Effector memory CD8-positive, alpha-beta T cell (primary cell): ENCODE data around the gene RAB20.

Experiments used
- ATAC-seq: fragments of 150-1000 bp; cut with Tn5 transposase; replicated peaks from 2 replicates; pipeline ENCODE4 v1.10.0; 2021; ENCODE audit warnings: mild to moderate bottlenecking, moderate library complexity
- DNase-seq, 3 experiments: peaks; one replicate each; pipeline ENCODE4 v3.0.0; 2021
- H3K27ac Mint-ChIP-seq, 2 donors: one replicate each; pipeline ENCODE4 v1.8.0; 2022; ENCODE audit warnings: mild to moderate bottlenecking in 2 of 2, mixed read lengths in 2 of 2, moderate library complexity in 2 of 2
- H3K27me3 Mint-ChIP-seq, 2 donors: one replicate each; pipeline ENCODE4 v1.8.0; 2022; ENCODE audit warnings: mixed read lengths in 2 of 2
- H3K36me3 Mint-ChIP-seq: one replicate; pipeline ENCODE4 v1.8.0; 2022; ENCODE audit warnings: mild to moderate bottlenecking, moderate library complexity, mixed read lengths; ENCODE audit not compliant: insufficient read depth
- H3K4me1 Mint-ChIP-seq, 2 donors: one replicate each; pipeline ENCODE4 v1.8.0; 2022; ENCODE audit warnings: low read depth in 2 of 2, mixed read lengths in 2 of 2
- H3K4me3 Mint-ChIP-seq, 2 donors: one replicate each; pipeline ENCODE4 v1.8.0; 2022; ENCODE audit warnings: mild to moderate bottlenecking in 2 of 2, mixed read lengths in 2 of 2, moderate library complexity in 2 of 2
- H3K9me3 Mint-ChIP-seq, 2 donors: one replicate each; pipeline ENCODE4 v1.8.0; 2022; ENCODE audit warnings: mixed read lengths in 2 of 2

Gene RAB20

DNA sequence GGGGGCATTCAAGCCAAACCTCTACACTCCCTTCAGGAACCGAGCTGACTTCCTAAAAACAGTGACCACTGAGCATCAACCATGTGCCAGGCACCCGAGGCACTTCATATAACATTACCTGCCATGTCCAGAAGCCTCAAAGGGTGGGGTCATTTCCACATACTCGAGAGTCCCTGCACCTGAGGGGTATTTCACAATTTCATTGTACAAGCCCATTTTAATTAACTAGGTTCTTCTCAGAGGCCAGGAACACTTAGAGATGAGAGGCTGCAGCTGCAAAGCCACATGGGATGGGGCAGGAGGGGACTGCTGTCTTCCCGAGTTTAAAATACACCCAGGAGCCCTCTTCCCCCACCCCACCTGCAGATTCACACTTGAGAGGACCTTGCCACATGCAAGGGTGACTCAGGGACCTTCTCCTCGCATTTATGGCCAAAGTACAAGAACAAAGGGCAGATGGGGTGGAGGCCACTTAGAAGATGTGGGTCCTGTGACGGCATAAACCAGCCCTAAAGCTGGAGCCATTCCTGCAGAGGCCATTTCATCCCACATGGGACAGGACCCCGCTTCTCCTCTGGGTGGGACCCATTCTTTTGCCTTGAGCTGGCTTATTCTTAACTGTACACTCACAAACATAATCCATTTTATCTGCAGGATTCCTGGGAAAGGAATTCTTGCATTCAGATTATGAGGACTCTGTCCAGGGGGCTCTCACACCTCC lies 43.9 kb downstream of the RAB20 start:
- Mint-ChIP-seq H3K27ac (no peak overlapping the region), H3K9me3 (no peaks in the 10 kb centered on the region), H3K4me1 (no peaks in the 10 kb centered on the region), H3K36me3 (no peaks in the 10 kb centered on the region), H3K27me3 (peaks cover 1 to 27% of the 10 kb centered on the region in 2 donors), H3K4me3 (no peak overlapping the region)
- no peak for DNase-seq
- ATAC-seq, result no peak

DNA sequence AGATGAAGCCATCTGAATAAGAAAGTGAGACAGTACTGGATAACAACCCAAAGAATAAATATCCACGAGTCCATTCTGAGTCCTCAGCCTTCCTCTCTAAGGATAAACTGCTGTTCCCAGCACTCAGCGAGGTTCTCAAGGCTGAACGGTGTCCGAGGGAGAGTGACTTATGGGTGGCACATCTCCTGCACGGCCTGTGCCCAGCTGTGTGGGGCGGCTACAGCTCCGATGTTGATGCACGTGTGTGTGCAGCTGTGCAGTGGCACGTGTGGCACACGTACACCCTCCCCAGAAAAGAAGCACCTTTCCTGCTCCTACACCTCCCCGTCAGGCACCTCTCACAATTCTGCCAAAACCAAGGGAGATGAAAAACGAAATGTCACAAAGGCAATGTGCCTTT lies 45.0 kb downstream of the RAB20 start:
- ATAC-seq, result no peak
- Mint-ChIP-seq H3K27me3 (peaks cover 0 to 27% of the 10 kb centered on the region in 2 donors), H3K27ac (no peak overlapping the region), H3K4me3 (no peak overlapping the region), H3K4me1 (no peaks in the 10 kb centered on the region), H3K36me3 (no peaks in the 10 kb centered on the region), H3K9me3 (no peaks in the 10 kb centered on the region)
- DNase-seq, result no peak

DNA sequence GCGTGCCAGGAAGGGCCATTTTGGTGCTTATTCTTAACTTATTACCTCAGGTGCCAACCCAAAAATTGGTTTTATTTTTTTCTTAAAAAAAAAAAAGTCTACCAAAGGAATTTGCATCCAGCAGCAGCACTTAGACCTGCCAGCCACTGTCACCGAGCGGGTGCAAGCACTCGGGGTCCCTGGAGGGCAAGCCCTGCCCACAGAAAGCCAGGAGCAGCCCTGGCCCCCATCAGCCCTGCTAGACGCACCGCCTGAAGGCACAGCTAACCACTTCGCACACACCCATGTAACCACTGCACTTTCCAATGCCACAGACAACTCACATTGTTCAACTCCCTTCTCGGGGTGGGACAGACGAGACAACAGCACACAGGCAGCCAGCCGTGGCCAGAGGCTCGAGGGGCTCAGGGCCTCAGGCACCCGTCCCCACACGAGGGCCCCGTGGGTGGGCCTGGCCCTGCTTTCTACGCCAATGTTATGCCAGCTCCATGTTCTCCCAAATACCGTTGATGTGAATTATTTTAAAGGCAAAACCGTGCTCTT lies 49.3 kb downstream of the RAB20 start:
- DNase-seq, result no peak
- H3K9me3 Mint-ChIP-seq, result no peaks in the 10 kb centered on the region
- peaks cover 2 to 4% of the 10 kb centered on the region in 2 donors for H3K4me1 Mint-ChIP-seq
- H3K36me3 Mint-ChIP-seq, result no peaks in the 10 kb centered on the region
- no peak overlapping the region for H3K27ac Mint-ChIP-seq
- H3K27me3 Mint-ChIP-seq, result peaks cover 6 to 33% of the 10 kb centered on the region in 2 donors
- no peak overlapping the region for H3K4me3 Mint-ChIP-seq
- no peak for ATAC-seq

DNA sequence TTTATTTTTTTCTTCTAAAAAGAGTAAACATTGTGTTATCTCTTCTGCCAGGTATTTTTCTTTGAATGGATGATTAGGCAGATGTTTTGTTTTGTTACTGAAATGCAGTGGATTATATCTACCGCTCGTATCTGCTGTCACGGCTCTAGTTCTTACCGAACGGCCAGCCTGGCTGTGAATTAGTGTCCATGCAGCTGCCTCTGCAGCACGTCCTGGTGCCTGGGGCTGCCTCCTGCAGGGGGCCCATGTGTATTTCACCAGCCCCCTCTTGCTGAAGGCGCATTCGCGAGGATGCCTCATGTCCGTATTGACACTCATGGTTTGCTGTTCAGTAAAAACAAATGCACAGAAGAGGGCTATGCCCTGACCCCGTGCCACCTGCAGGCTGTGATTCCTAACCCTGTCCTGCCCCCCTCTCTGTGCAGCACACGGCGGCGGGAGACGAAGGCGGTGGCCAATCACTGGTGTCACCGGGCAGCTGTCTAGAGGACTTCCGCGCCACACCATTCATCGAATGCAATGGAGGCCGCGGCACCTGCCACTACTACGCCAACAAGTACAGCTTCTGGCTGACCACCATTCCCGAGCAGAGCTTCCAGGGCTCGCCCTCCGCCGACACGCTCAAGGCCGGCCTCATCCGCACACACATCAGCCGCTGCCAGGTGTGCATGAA lies 49.9 kb downstream of the RAB20 start:
- H3K4me3 Mint-ChIP-seq, result no peak overlapping the region
- peaks cover 11 to 39% of the 10 kb centered on the region in 2 donors for H3K27me3 Mint-ChIP-seq
- H3K36me3 Mint-ChIP-seq, result no peaks in the 10 kb centered on the region
- no peaks in the 10 kb centered on the region for H3K9me3 Mint-ChIP-seq
- H3K4me1 Mint-ChIP-seq, result peaks cover 2 to 4% of the 10 kb centered on the region in 2 donors
- ATAC-seq (no peak), DNase-seq (no peak)
- H3K27ac Mint-ChIP-seq, result no peak overlapping the region

DNA sequence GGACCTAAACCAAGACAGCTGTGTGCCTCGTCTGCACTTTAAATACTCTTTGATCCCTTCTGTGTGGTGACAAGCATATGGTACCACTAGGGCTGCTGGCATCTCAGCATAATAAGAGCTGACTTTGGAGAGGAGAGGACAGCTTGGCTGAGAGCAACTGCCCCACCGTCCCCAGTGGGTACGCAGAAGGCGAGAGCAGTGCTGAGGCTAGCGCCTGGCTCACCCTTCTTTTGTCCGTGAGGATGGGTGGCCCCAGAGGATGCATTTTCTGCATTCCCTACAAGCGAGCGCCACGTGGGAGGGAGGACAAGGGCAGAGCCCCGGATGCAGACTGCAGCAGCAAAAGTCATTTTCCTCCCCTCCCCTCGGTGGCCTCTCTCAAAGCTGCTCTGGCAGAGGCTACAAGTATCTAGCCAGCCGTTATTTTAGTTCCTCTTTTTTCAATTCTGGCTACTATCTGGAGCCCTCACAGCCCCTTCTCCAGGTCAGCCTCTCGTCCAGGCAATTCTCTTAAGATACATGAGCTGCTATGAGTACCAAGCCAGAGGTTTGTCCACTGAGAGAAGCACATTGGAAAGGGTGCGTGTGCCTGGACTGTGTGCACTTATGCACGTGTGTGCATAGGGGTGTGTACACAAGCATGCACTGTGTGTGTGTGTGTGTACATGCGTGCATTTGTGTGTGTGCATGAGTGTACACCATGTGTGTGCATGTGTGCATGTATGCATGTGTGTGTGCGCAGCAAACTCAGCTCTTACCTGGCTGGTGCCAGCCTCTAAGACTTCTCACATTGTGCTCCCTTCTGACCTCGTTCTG lies 51.3 kb downstream of the RAB20 start:
- Mint-ChIP-seq H3K4me1 (peaks cover 2 to 4% of the 10 kb centered on the region in 2 donors), H3K4me3 (no peak overlapping the region), H3K27ac (no peak overlapping the region), H3K36me3 (no peaks in the 10 kb centered on the region), H3K9me3 (no peaks in the 10 kb centered on the region), H3K27me3 (peaks cover 17 to 53% of the 10 kb centered on the region in 2 donors)
- ATAC-seq, result no peak
- DNase-seq, result no peak

DNA sequence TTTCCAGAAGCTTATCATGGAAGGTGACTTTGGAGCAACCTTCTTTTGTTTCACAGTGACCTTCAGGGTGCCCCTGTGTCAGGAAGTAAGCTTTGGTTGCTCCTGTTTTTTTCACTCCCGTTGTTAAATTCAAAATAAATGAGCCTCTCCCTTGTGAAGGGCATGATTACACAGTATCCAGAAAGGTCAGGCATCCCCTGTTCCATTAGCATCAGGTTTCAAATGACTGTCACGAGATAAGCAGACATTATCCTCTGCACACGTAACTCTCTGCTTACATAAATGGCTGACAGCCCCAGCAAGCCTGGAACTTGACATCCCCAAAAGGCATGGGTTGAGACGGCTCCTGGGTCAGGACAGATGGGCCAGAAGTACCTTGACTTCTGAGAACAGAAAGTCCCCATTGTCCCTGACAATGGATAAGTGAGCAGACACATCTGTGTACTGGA lies 52.0 kb downstream of the RAB20 start:
- Mint-ChIP-seq H3K36me3 (no peaks in the 10 kb centered on the region), H3K9me3 (no peaks in the 10 kb centered on the region), H3K27ac (no peak overlapping the region), H3K4me3 (no peak overlapping the region), H3K27me3 (peaks cover 17 to 47% of the 10 kb centered on the region in 2 donors), H3K4me1 (peaks cover 2 to 4% of the 10 kb centered on the region in 2 donors)
- DNase-seq (no peak), ATAC-seq (no peak)

DNA sequence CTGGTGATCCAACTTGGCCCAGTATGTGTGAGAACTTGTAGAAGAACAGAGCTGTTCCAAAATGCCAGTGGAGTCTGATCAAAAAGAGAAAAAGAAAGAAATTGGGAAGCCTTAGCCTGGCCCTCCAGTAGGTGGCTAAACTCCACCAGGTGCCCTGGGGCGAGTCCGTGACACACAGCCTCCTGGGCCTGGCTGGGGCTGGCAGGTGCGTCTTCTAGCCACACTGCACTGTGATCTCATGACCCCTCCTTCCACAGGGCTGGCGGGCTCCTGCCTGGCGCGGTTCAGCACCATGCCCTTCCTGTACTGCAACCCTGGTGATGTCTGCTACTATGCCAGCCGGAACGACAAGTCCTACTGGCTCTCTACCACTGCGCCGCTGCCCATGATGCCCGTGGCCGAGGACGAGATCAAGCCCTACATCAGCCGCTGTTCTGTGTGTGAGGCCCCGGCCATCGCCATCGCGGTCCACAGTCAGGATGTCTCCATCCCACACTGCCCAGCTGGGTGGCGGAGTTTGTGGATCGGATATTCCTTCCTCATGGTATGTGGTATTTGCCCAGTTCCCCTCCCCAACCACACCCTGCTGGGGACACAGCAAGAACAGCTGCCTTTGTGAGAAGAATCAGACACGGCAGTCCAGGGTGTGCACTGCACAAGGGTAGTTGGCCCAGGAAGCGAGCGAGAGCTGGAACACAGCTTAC lies 53.7 kb downstream of the RAB20 start:
- ATAC-seq, result no peak
- no peak for DNase-seq
- H3K36me3 Mint-ChIP-seq, result no peaks in the 10 kb centered on the region
- no peak overlapping the region for H3K4me3 Mint-ChIP-seq
- no peak overlapping the region for H3K27ac Mint-ChIP-seq
- peaks cover 17 to 50% of the 10 kb centered on the region in 2 donors for H3K27me3 Mint-ChIP-seq
- H3K4me1 Mint-ChIP-seq, result peaks cover 2 to 4% of the 10 kb centered on the region in 2 donors
- H3K9me3 Mint-ChIP-seq, result no peaks in the 10 kb centered on the region

DNA sequence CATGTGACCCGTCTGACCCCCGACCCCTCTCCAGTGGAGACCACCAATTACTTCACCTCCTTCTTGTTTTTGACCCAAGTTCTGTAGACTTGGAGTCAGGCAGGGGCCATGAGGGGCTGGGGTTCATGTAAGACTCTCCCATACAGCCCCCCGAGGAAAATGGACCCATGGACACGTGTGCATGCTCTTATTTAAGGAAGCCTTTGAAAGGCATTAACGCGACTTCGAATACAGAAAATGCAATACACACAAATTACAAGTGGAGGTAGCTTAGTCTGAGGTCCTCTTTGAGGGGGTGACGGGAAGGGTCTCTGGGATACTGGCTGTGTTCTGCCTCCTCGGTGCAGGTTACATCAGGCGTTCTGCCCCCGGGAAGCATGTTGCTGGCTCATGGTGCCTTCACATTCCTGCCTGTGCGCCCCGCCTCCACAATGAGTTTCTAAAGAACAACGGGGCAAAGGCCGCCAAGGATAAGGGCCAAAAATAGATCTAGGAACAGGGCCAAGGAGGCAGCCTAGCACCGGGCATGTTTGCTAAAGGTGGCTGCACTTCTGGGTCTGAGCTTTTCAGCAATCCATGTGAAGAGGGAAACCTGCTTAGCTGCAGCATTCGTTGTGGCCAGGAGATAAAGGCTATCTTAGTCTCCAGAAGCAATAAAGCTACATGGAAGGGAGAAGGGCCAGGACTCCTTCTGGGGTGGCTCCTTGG lies 54.5 kb downstream of the RAB20 start:
- Mint-ChIP-seq H3K27me3 (peaks cover 17 to 50% of the 10 kb centered on the region in 2 donors), H3K9me3 (no peaks in the 10 kb centered on the region), H3K27ac (no peak overlapping the region), H3K4me3 (no peak overlapping the region), H3K4me1 (peaks cover 2 to 4% of the 10 kb centered on the region in 2 donors), H3K36me3 (no peaks in the 10 kb centered on the region)
- ATAC-seq (no peak), DNase-seq (no peak)

DNA sequence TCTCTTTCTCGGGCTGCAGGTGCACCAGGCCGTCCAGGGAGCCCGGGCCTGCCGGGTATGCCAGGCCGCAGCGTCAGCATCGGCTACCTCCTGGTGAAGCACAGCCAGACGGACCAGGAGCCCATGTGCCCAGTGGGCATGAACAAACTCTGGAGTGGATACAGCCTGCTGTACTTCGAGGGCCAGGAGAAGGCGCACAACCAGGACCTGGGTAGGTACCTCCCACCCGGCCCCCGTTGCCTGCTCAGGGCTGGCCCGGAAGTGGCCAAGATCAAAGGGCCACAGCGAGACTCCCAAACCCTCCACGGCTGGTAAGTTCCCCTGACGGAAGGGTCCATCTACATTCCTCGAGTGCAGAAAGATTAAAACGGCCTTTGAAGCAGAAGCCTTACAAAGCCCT lies 55.1 kb downstream of the RAB20 start:
- no peaks in the 10 kb centered on the region for H3K9me3 Mint-ChIP-seq
- peaks cover 17 to 53% of the 10 kb centered on the region in 2 donors for H3K27me3 Mint-ChIP-seq
- H3K36me3 Mint-ChIP-seq, result no peaks in the 10 kb centered on the region
- H3K4me3 Mint-ChIP-seq, result no peak overlapping the region
- no peak for DNase-seq
- H3K27ac Mint-ChIP-seq, result no peak overlapping the region
- H3K4me1 Mint-ChIP-seq, result peaks cover 2 to 4% of the 10 kb centered on the region in 2 donors
- ATAC-seq, result no peak

DNA sequence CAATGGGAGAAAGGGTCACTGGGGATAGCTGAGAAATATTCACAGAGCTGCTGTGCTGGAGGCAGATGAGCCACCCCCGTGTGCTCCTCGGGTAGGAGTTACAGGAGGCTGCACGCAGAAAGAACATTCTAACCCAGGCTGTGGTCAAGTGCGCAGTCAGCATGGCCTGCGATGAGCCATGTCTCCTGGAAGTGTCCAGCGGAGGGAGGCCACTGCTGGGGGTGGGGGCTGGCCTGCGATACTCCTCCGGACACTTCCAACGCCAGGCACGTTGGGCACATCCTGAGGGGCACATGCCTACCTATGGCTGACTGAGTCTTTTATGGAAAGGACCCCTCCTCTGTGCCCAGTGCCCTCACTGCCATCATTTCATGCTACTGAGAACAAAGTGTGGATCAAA lies 55.9 kb downstream of the RAB20 start:
- H3K4me1 Mint-ChIP-seq, result peaks cover 2 to 4% of the 10 kb centered on the region in 2 donors
- H3K9me3 Mint-ChIP-seq, result no peaks in the 10 kb centered on the region
- ATAC-seq, result no peak
- no peak for DNase-seq
- no peak overlapping the region for H3K27ac Mint-ChIP-seq
- H3K4me3 Mint-ChIP-seq, result no peak overlapping the region
- no peaks in the 10 kb centered on the region for H3K36me3 Mint-ChIP-seq
- H3K27me3 Mint-ChIP-seq, result peaks cover 17 to 61% of the 10 kb centered on the region in 2 donors

DNA sequence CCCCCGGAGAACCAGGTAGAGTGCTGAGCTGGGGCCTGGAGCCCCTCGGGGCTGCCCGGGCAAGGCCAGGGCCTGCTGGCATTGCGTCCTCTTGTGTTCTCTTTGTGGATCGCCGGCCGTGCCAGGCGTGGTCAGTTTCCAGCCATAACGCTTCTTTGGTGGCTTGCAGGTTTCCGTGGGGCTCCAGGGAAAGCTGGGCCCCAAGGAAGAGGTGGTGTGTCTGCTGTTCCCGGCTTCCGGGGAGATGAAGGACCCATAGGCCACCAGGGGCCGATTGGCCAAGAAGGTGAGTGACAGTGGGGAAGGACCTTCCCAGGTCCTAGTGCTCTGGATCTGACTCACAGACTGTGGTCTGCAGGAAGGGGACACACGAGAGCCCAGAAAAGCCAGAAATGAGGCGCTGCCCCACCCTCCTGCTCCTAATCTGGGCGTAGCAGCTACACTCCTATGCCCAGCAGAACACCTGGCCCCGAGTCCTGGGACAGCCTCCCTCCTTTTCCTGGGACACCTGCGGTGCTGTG lies 57.5 kb downstream of the RAB20 start:
- no peak overlapping the region for H3K27ac Mint-ChIP-seq
- no peaks in the 10 kb centered on the region for H3K4me1 Mint-ChIP-seq
- H3K9me3 Mint-ChIP-seq, result no peaks in the 10 kb centered on the region
- H3K27me3 Mint-ChIP-seq, result peaks cover 19 to 60% of the 10 kb centered on the region in 2 donors
- no peaks in the 10 kb centered on the region for H3K36me3 Mint-ChIP-seq
- ATAC-seq (no peak), DNase-seq (no peak)
- H3K4me3 Mint-ChIP-seq, result no peak overlapping the region
